ENCODE data around the gene TOP1.

TOP1 gene

GRCh38 chr20:41028359-41029149, at the start of gene TOP1:
Gene TOP1, plus strand, starts transcription at chr20:41028822. Its CDS starts 246 bp downstream, at chr20:41029068.
- DNase-seq (ENCODE audit: low read depth in 2 of 2) = peak; percentile 100

DNA sequence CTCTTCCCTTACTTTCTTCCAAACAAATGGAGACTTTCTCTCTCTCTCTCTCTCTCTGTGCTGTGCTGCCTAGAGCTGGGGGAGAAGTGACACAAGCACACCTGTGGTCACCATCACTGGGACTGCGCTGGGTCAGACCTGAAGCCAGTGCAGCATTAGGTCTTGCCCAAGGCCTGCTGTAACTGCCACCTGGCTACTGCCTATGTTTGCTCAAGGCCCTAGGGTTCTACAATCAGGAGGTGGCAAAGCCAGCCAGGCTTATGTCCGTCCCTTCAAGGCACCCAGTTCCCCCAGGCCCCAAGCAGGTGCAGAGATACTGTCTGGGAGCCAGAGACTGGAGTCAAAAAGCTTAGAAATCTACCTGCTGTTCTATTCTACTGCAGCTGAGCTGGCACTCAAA, 49.4 kb upstream of the TOP1 start:
- no peak for DNase-seq (ENCODE audit: low read depth in 2 of 2)

- no peak for DNase-seq (ENCODE audit: low read depth in 2 of 2)
Observed at GRCh38 chr20:40980106-40980827, 48.4 kb upstream of the TOP1 start.

DNA sequence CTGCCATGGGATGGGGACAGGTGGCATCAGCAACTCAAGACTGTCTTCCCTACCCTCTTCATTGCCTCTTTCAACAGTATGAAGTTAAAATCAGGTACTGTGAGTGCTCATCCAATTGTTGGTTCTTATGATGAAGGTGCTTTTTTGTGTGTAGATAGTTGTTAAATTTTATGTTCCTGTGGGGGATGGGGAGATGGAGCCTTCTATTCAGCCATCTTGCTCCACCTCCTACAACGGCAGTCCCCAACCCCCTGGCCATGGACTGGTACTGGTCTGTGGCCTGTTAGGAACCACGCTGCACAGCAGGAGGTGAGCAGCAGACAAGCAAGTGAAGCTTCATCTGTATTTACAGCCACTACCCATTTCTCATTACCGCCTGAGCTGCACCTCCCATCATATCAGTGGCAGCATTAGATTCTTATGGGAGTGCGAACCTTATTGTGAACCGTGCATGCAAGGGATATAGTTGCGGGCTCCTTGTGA, 47.8 kb upstream of the TOP1 start:
- no peak for DNase-seq (ENCODE audit: low read depth in 2 of 2)

- DNase-seq (ENCODE audit: low read depth in 2 of 2) = no peak
Observed at GRCh38 chr20:40982415-40983145, 46.0 kb upstream of the TOP1 start.

DNA sequence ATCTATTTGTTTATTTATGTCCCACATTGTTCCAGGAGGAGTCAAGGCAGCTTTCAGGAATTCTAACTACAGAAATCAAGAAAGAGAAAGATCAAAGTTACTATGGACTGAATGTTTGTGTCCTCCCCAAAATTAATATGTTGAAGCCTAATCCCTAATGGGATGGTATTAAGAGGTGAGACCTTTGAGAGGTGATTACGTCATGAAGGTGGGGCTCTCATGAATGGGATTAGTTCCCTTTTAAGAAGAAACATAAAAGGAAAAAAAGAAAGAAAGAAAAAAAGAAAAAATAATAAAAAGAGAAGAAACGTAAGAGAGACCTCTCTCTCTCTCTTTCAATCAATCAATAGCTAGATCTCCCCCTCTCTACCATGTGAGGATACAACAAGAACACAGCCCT, 44.7 kb upstream of the TOP1 start:
- no peak for DNase-seq (ENCODE audit: low read depth in 2 of 2)

- DNase-seq (ENCODE audit: low read depth in 2 of 2) = no peak
Observed at GRCh38 chr20:40984496-40984895, 44.1 kb upstream of the TOP1 start.

DNA sequence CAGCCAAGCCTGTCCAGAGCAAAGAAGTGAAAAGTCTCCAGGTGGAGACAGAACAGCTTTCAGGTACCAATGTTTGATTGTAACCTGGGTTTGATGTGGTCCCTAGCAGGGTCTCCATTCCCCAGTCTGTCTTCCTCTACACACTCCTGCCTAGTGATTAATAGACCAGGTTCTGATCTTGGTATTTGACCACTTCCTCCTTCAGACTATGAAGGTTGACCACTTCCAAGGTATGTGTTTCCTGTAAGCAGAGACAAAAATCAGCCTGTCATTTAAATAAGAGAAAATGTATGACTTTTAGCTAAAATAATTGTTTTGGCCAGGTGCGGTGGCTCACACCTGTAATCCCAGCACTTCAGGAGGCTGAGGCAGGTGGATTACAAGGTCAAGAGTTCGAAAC, 41.8 kb upstream of the TOP1 start:
- no peak for DNase-seq (ENCODE audit: low read depth in 2 of 2)

GRCh38 chr20:40990542-40991120, 38.0 kb upstream of the TOP1 start:
- DNase-seq (ENCODE audit: low read depth in 2 of 2) = peak; percentile 52 to 57

GRCh38 chr20:40991181-40991889, 37.3 kb upstream of the TOP1 start:
- DNase-seq (ENCODE audit: low read depth in 2 of 2) = no peak

DNA sequence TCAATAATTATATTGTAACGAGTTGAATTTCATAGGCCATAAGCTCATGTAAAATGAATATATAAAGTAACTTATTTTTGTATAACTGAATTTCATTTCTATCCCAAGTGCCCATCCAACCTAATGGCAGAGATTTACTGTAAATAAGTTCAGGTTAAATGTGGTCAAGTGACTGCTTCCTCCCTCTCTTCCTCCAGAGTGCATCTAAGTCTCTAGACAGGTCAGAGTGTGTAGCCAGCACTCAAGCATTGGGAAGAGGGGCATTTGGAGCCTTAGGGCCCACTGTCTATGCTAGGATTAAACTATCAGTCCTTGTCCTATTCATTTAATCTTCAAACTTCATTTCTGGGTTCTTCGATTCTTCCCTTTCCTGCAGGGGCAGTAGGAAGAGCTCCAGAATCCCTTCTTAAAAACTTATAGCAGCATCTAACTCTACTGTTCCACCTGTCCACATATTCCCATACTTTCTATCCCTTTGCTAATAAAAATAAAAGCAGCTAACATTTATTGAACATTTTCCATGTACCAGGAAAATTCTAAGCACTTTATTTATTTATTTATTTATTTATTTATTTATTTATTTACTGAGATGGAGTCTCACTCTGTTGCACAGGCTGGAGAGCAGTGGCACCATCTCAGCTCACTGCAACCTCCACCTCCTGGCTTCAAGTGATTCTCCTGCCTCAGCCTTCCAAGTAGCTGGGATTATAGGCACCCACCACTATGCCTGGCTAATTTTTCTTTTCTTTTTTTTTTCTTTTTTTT, 36.1 kb upstream of the TOP1 start:
- no peak for DNase-seq (ENCODE audit: low read depth in 2 of 2)

GRCh38 chr20:40993794-40994540, 34.7 kb upstream of the TOP1 start:
- DNase-seq (ENCODE audit: low read depth in 2 of 2) = no peak

DNA sequence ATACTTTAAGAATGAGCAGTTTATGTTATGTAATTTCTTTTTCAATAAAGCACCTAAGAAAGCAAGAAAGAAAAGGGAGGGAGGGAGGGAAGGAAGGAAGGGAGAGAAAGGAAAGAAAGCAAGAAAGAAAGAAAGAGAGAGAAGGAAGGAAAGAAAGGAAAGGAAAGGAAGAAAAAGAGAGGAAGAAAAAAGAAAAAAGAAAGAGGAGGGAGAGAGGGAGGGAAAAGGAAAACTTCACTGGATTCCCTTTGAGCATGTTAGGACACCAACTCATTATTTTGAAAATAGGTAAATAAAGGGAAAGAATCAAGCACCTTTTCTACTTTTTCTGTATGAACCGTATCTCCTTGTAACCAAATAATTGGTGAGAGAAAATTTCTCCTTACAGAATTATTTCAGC, 32.3 kb upstream of the TOP1 start:
- DNase-seq (ENCODE audit: low read depth in 2 of 2) = no peak

GRCh38 chr20:40997116-40997515, 31.5 kb upstream of the TOP1 start:
- DNase-seq (ENCODE audit: low read depth in 2 of 2) = no peak

DNA sequence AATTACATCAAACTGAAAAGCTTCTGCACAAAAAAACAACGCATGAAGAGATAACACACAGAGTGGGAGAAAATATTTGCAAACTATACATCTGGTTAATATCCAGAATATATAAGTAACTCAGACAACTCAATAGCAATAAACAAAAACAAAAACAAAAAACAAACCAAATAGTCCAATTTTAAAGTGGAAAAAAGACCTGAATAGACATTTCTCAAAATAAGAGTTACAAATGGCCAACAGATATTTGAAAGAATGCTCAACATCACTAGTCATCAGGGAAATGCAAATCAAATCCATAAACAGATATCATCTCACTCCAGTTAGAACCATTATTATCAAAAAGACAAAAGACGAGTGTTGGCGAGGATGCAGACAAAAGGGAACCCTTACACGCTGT, 28.8 kb upstream of the TOP1 start:
- DNase-seq (ENCODE audit: low read depth in 2 of 2) = no peak

- no peak for DNase-seq (ENCODE audit: low read depth in 2 of 2)
Observed at GRCh38 chr20:41000628-41001027, 28.0 kb upstream of the TOP1 start.

GRCh38 chr20:41001497-41001896, 27.1 kb upstream of the TOP1 start:
- DNase-seq (ENCODE audit: low read depth in 2 of 2) = no peak

DNA sequence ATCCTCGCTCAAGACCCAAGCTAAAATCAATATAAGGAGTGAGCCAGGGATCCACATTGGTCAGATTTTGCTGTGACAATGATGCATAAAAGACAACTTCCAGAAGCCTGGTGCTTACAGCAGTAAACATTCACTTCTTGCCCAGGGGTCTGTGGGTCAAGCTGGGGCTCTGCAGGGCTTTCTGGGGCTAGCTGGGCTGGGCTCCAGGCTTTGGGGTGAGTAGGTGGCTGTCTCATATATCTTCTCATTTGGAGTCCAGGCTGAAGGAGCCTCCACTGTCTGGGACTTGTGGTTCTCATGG, 25.8 kb upstream of the TOP1 start:
- no peak for DNase-seq (ENCODE audit: low read depth in 2 of 2)

DNA sequence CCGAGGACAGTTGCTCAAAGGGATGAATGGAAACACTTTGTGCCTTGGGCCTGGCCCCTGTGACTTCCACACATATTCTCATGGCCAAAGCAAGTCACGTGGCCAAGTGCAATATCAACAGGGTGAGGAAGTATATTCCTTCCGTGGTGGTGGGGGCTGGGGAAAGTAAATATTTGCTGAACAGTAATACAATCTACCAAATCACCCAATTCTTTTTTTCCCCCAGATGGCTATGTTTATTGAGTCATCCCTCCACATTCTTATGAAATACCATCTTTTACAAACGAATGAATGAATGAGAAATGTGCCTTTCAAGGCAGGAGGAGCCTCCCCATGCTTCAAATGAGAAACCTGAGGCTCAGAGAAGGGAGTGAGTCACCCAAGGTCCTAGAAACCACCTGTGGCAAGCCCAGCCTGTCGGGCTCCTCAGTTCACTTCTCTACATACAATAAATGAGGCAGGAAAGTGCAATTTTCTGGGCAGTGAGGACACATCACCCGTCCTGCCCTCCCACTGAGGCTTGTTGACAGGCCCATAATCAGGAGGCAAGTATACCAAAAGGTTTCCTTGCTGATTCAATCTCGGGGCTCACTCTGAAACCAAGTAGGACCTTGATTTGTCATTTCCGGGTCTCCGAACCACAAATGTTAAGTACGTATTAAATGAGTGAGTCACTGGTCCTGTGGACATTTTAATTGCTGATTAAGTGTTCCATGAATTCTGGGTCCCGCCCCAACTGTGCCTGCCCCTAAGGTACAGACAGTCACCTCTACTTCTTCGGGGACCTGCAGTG, 25.3 kb upstream of the TOP1 start:
- peak; percentile 64 to 73 for DNase-seq (ENCODE audit: low read depth in 2 of 2)

Data from stimulated activated CD8-positive, alpha-beta memory T cell treated with anti-CD3 and anti-CD28 coated beads, Interleukin-15, amount 100 ng/mL, for 48 hours (primary cell).